Loucy (cell line): ENCODE measurements around the gene CEMIP2.

ENCODE experiments used
- H2AFZ ChIP-seq: fragments of 200-600 bp; sonication (generic); 2 replicates; pipeline ENCODE4 v1.6.0; 2016; ENCODE audit warnings: antibody characterized with exemption, mild to moderate bottlenecking, low read length, moderate library complexity
- H3F3A ChIP-seq: fragments of 200-600 bp; 2 replicates; pipeline ENCODE4 v1.6.0; 2016; ENCODE audit warnings: antibody characterized with exemption, low read depth, mild to moderate bottlenecking
- H3K27me3 ChIP-seq: fragments of 200-600 bp; sonication (generic); 2 replicates; pipeline ENCODE4 v1.6.1; 2014; ENCODE audit warnings: low read length, mild to moderate bottlenecking; ENCODE audit not compliant: insufficient read depth, poor library complexity, severe bottlenecking
- H3K36me3 ChIP-seq: fragments of 200-600 bp; sonication (generic); 2 replicates; pipeline ENCODE4 v1.6.1; 2016; ENCODE audit warnings: low read length; ENCODE audit not compliant: insufficient read depth
- H3K4me1 ChIP-seq: fragments of 200-600 bp; sonication (generic); 2 replicates; pipeline ENCODE4 v1.5.1; 2014; ENCODE audit warnings: low read length, mild to moderate bottlenecking; ENCODE audit not compliant: insufficient read depth, poor library complexity, severe bottlenecking
- H3K4me2 ChIP-seq: fragments of 200-600 bp; sonication (generic); 2 replicates; pipeline ENCODE4 v1.6.0; 2014; ENCODE audit warnings: antibody characterized with exemption, low read length, low read depth, mild to moderate bottlenecking; ENCODE audit not compliant: poor library complexity, severe bottlenecking
- H3K4me3 ChIP-seq: fragments of 200-600 bp; sonication (generic); 2 replicates; pipeline ENCODE4 v1.5.1; 2014; ENCODE audit warnings: low read length, mild to moderate bottlenecking, mixed read lengths; ENCODE audit not compliant: poor library complexity, severe bottlenecking
- H3K79me2 ChIP-seq: fragments of 200-600 bp; sonication (generic); 2 replicates; pipeline ENCODE4 v1.6.1; 2014; ENCODE audit warnings: low read length; ENCODE audit not compliant: insufficient read depth
- H3K9ac ChIP-seq: fragments of 200-600 bp; sonication (generic); 2 replicates; pipeline ENCODE4 v1.6.0; 2014; ENCODE audit warnings: mild to moderate bottlenecking, low read depth, low read length, moderate library complexity; ENCODE audit not compliant: poor library complexity, severe bottlenecking
- H3K9me2 ChIP-seq: fragments of 200-600 bp; sonication (generic); replicated peaks from 2 replicates; pipeline ENCODE4 v1.6.1; 2016; ENCODE audit warnings: low read depth, low read length, mixed read lengths
- H3K9me3 ChIP-seq: fragments of 200-600 bp; sonication (generic); 2 replicates; pipeline ENCODE4 v1.6.1; 2014; ENCODE audit warnings: mild to moderate bottlenecking, antibody characterized with exemption, low read length, low read depth; ENCODE audit not compliant: insufficient read depth
- H4K20me1 ChIP-seq: fragments of 200-600 bp; sonication (generic); 2 replicates; pipeline ENCODE4 v1.6.0; 2014; ENCODE audit warnings: antibody characterized with exemption, low read length, mild to moderate bottlenecking; ENCODE audit not compliant: insufficient read depth, poor library complexity, severe bottlenecking
- EZH2phosphoT487 ChIP-seq: fragments of 200-600 bp; IDR thresholded peaks from 2 replicates; pipeline ENCODE4 v1.6.1; 2018; ENCODE audit warnings: antibody characterized with exemption, mild to moderate bottlenecking, moderate library complexity, borderline replicate concordance
- TF ChIP-seq, protein P1 (sequence below): fragments of 200-600 bp; sonication (generic); conservative IDR thresholded peaks from 2 replicates; pipeline ENCODE4 v1.5.1; 2014; ENCODE audit warnings: mild to moderate bottlenecking, antibody characterized with exemption, low read length

Gene CEMIP2

GRCh38 chr9:71736236-71736635 is 32.1 kb downstream of the CEMIP2 start:
- Histone ChIP-seq H2AFZ (no peak overlapping the region), H3K4me2 (no peak overlapping the region), H3F3A (no peaks in the 10 kb centered on the region), H3K36me3 (peaks cover 13% of the 10 kb centered on the region; the same call in 1 of the 2 replicates), H3K79me2 (no peaks in the 10 kb centered on the region), H3K9me3 (no peaks in the 10 kb centered on the region), H3K9me2 (no peaks in the 10 kb centered on the region), H3K4me1 (no peaks in the 10 kb centered on the region), H3K9ac (no peak overlapping the region), H3K4me3 (no peak overlapping the region), H3K27me3 (no peaks in the 10 kb centered on the region), H4K20me1 (no peaks in the 10 kb centered on the region)
- TF ChIP-seq EZH2phosphoT487, result no peak
- TF ChIP-seq, protein P1, sequence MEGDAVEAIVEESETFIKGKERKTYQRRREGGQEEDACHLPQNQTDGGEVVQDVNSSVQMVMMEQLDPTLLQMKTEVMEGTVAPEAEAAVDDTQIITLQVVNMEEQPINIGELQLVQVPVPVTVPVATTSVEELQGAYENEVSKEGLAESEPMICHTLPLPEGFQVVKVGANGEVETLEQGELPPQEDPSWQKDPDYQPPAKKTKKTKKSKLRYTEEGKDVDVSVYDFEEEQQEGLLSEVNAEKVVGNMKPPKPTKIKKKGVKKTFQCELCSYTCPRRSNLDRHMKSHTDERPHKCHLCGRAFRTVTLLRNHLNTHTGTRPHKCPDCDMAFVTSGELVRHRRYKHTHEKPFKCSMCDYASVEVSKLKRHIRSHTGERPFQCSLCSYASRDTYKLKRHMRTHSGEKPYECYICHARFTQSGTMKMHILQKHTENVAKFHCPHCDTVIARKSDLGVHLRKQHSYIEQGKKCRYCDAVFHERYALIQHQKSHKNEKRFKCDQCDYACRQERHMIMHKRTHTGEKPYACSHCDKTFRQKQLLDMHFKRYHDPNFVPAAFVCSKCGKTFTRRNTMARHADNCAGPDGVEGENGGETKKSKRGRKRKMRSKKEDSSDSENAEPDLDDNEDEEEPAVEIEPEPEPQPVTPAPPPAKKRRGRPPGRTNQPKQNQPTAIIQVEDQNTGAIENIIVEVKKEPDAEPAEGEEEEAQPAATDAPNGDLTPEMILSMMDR, result no peak

- no peak overlapping the region for H3K9ac ChIP-seq
- H3K4me3 ChIP-seq, result no peak overlapping the region
- H4K20me1 ChIP-seq, result no peaks in the 10 kb centered on the region
- no peaks in the 10 kb centered on the region for H3K27me3 ChIP-seq
- H3K9me3 ChIP-seq, result no peaks in the 10 kb centered on the region
- no peak overlapping the region for H3K4me2 ChIP-seq
- no peaks in the 10 kb centered on the region for H3K9me2 ChIP-seq
- no peak overlapping the region for H2AFZ ChIP-seq
- no peaks in the 10 kb centered on the region for H3F3A ChIP-seq
- no peak for TF ChIP-seq EZH2phosphoT487
- TF ChIP-seq, protein P1, result no peak
- peaks cover 22% of the 10 kb centered on the region; the same call in 1 of the 2 replicates for H3K36me3 ChIP-seq
- H3K79me2 ChIP-seq, result no peaks in the 10 kb centered on the region
- H3K4me1 ChIP-seq, result no peaks in the 10 kb centered on the region
These were observed 33.4 kb downstream of the CEMIP2 start for GRCh38 chr9:71734950-71735349.

DNA sequence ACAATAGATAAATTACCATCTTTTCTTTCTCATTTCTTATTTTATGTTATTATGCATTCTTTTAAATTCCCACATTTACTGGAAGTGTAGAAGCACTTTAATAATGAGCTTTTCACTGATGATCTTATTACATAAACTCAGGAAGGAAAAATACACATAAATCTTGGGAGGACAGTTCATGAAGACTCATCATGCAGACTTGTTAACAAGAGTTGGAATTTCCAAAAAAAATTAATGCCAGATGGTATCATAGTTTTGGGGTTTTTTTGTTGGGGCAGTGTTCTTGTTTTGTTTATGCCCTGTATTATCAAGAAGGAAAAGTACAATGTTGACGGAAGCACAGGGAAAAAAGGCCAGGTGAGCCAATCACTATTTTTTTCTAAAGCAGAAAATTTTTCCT is 35.1 kb downstream of the CEMIP2 start:
- no peak overlapping the region for H3K4me3 ChIP-seq
- no peaks in the 10 kb centered on the region for H3K9me2 ChIP-seq
- H3K27me3 ChIP-seq, result no peaks in the 10 kb centered on the region
- H3K9ac ChIP-seq, result no peak overlapping the region
- no peak overlapping the region for H3K4me2 ChIP-seq
- H3K4me1 ChIP-seq, result no peaks in the 10 kb centered on the region
- TF ChIP-seq, protein P1, result no peak
- TF ChIP-seq EZH2phosphoT487, result no peak
- H4K20me1 ChIP-seq, result no peaks in the 10 kb centered on the region
- no peaks in the 10 kb centered on the region for H3F3A ChIP-seq
- no peaks in the 10 kb centered on the region for H3K9me3 ChIP-seq
- no peaks in the 10 kb centered on the region for H3K79me2 ChIP-seq
- H3K36me3 ChIP-seq, result peaks cover 32% of the 10 kb centered on the region; the same call in 1 of the 2 replicates
- no peak overlapping the region for H2AFZ ChIP-seq
